SJSA1 (cell line): ENCODE measurements around the gene KAZN. TPM values are rescaled to one million over a fixed set of nuclear protein-coding genes. Genes with fewer than 3 reads are reported as not detected.

Source experiments
- DNase-seq, 2 experiments: peaks; one replicate each; pipeline ENCODE4 v3.0.0-alpha.2; 2015 to 2020; ENCODE audit warnings: low spot score in 2 of 2, low read depth in 1 of 2
- H3K27ac ChIP-seq: fragments of 250-450 bp; sonication (Bioruptor Pico); 2 replicates; pipeline ENCODE4 v1.5.1; 2020; ENCODE audit warnings: mild to moderate bottlenecking, moderate library complexity
- H3K27me3 ChIP-seq: fragments of 250-450 bp; sonication (Bioruptor Pico); replicated peaks from 2 replicates; pipeline ENCODE4 v1.5.1; 2020; ENCODE audit warnings: mild to moderate bottlenecking, moderate library complexity
- H3K36me3 ChIP-seq: fragments of 250-450 bp; sonication (Bioruptor Pico); 2 replicates; pipeline ENCODE4 v1.5.1; 2020; ENCODE audit warnings: mild to moderate bottlenecking
- H3K4me1 ChIP-seq: fragments of 250-450 bp; sonication (Bioruptor Pico); replicated peaks from 2 replicates; pipeline ENCODE4 v1.6.1; 2021; ENCODE audit warnings: mild to moderate bottlenecking
- H3K4me3 ChIP-seq: fragments of 250-450 bp; sonication (Bioruptor Pico); 2 replicates; pipeline ENCODE4 v1.5.1; 2020; ENCODE audit warnings: mild to moderate bottlenecking
- H3K9me3 ChIP-seq: fragments of 250-450 bp; sonication (Bioruptor Pico); replicated peaks from 2 replicates; pipeline ENCODE4 v1.5.1; 2020; ENCODE audit warnings: mild to moderate bottlenecking
- total RNA-seq: library from RNA; depleted of rRNA; stranded (reverse); fragments of >200 nt; shearing (Covaris generic); gene quantifications from 2 replicates; pipeline ENCODE4 v1.2.3, GENCODE V29; 2014

KAZN gene
- total RNA-seq, 1 experiment from 2014 or later: 4.2 TPM

- Histone ChIP-seq H3K27ac (no peak overlapping the region), H3K36me3 (no peaks in the 10 kb centered on the region), H3K4me1 (no peaks in the 10 kb centered on the region; the same call in 1 of the 2 replicates), H3K4me3 (no peak overlapping the region), H3K27me3 (no peaks in the 10 kb centered on the region), H3K9me3 (no peaks in the 10 kb centered on the region)
- no peak for DNase-seq
These were observed 422.7 kb downstream of the KAZN start for GRCh38 chr1:15020943-15021745.

DNA sequence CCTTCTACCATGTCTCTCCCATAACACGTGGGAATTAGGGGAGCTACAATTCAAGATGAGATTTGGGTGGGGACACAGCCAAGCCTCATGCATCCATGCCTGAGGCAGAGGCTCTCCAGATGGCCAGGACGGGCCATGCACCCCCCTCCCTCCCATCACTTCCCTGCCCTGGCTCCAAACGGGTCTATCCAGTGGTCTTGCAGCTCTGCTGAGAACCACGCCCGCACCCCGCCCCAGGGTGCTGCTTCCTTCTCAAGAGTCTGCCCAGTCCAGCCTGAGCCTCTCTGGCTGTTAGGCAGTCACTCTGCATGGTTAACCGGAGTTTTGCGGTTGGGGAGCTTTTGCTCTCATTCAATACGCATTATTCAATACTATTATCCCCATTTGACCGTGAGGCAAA, 423.6 kb downstream of the KAZN start:
- Histone ChIP-seq H3K27ac (no peak overlapping the region), H3K36me3 (no peaks in the 10 kb centered on the region), H3K4me1 (no peaks in the 10 kb centered on the region; the same call in 1 of the 2 replicates), H3K9me3 (no peaks in the 10 kb centered on the region), H3K4me3 (no peak overlapping the region), H3K27me3 (no peaks in the 10 kb centered on the region)
- DNase-seq: no peak

- Histone ChIP-seq H3K27ac (no peak overlapping the region), H3K36me3 (no peaks in the 10 kb centered on the region), H3K4me1 (no peaks in the 10 kb centered on the region; the same call in 1 of the 2 replicates), H3K9me3 (no peaks in the 10 kb centered on the region), H3K27me3 (no peaks in the 10 kb centered on the region), H3K4me3 (no peak overlapping the region)
- no peak for DNase-seq
These were observed 424.7 kb downstream of the KAZN start for GRCh38 chr1:15023205-15023604.

- Histone ChIP-seq H3K27ac (no peak overlapping the region), H3K9me3 (no peaks in the 10 kb centered on the region), H3K4me1 (no peaks in the 10 kb centered on the region; the same call in 1 of the 2 replicates), H3K4me3 (no peak overlapping the region), H3K27me3 (no peaks in the 10 kb centered on the region), H3K36me3 (no peaks in the 10 kb centered on the region)
- no peak for DNase-seq
These were observed 425.5 kb downstream of the KAZN start for GRCh38 chr1:15023976-15024375.

DNA sequence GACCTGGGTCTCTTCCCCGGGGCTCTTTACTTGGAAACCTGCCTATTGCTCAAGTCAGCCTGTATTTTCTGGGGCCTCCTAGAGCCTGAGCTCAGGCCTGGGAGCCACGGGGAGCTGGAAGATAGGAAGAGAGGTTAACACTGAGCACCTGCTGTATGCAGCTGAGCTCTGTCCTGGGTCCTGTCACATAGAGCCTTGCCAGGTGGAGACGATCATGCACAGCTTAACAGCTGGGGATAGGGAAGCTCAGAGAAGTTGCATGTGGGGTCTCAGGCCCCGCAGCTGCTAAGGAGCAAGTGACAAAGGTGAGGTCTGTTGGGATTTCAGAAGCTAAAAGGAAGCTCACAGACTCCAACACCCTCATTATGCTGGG, 427.6 kb downstream of the KAZN start:
- H3K4me3 ChIP-seq: no peak overlapping the region
- no peaks in the 10 kb centered on the region for H3K36me3 ChIP-seq
- no peaks in the 10 kb centered on the region for H3K27me3 ChIP-seq
- no peak for DNase-seq
- H3K4me1 ChIP-seq: no peaks in the 10 kb centered on the region; the same call in 1 of the 2 replicates
- no peak overlapping the region for H3K27ac ChIP-seq
- H3K9me3 ChIP-seq: no peaks in the 10 kb centered on the region

GRCh38 chr1:15027515-15027986, 429.1 kb downstream of the KAZN start:
- peak; percentile 68 to 69 for DNase-seq
- no peak overlapping the region for H3K4me3 ChIP-seq
- H3K9me3 ChIP-seq: no peaks in the 10 kb centered on the region
- peaks cover 7% of the 10 kb centered on the region for H3K4me1 ChIP-seq
- no peaks in the 10 kb centered on the region for H3K36me3 ChIP-seq
- H3K27ac ChIP-seq: no peak overlapping the region
- no peaks in the 10 kb centered on the region for H3K27me3 ChIP-seq

DNA sequence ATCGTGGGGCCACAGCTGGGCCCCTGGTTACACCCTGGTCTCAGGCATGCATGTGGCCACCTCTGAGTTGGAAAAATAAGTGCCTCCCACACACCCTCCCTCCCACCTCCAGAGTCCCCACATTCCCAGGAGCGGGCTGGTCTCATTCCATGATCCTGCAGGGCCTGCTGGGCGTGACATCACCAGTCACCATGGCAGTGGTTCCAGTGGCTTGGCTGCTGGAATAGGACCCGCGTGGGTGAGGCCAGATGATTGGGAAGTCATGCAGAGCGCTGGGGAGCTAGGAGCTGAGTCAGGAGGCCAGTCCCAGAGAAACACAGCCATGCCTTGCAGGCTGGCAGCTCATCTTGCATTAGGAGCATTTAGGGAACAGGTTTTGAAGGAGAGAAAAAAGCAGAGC, 429.6 kb downstream of the KAZN start:
- no peak overlapping the region for H3K4me3 ChIP-seq
- DNase-seq: no peak
- H3K27me3 ChIP-seq: no peaks in the 10 kb centered on the region
- H3K27ac ChIP-seq: no peak overlapping the region
- H3K36me3 ChIP-seq: no peaks in the 10 kb centered on the region
- H3K4me1 ChIP-seq: peaks cover 10% of the 10 kb centered on the region
- H3K9me3 ChIP-seq: no peaks in the 10 kb centered on the region

DNA sequence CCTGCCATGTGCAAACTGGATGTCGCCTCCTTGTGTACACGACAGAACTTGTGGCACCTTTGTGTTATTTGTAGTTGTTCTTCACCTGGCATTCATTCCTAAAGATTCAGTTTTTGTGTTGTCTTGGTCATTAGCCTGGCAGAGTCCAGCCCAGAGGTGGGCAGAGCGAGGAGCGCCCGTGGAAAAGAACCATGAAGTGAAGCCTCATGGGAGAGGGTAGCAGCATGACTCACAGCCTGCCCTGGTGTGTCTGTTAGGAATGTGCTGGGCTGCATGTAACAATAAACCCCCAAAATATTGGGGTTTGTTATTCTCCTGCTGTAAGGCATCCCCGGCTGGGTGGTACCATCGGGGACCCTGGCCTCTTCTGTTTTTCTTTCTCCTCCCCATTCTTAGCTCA, 430.1 kb downstream of the KAZN start:
- no peaks in the 10 kb centered on the region for H3K9me3 ChIP-seq
- H3K4me1 ChIP-seq: peaks cover 15% of the 10 kb centered on the region
- no peak overlapping the region for H3K4me3 ChIP-seq
- no peaks in the 10 kb centered on the region for H3K27me3 ChIP-seq
- DNase-seq: no peak
- no peak overlapping the region for H3K27ac ChIP-seq
- no peaks in the 10 kb centered on the region for H3K36me3 ChIP-seq

- DNase-seq: no peak
- Histone ChIP-seq H3K27ac (no peak overlapping the region), H3K4me3 (no peak overlapping the region), H3K4me1 (peaks cover 17% of the 10 kb centered on the region), H3K36me3 (no peaks in the 10 kb centered on the region), H3K9me3 (no peaks in the 10 kb centered on the region), H3K27me3 (no peaks in the 10 kb centered on the region)
These were observed 430.6 kb downstream of the KAZN start for GRCh38 chr1:15029036-15029435.

DNA sequence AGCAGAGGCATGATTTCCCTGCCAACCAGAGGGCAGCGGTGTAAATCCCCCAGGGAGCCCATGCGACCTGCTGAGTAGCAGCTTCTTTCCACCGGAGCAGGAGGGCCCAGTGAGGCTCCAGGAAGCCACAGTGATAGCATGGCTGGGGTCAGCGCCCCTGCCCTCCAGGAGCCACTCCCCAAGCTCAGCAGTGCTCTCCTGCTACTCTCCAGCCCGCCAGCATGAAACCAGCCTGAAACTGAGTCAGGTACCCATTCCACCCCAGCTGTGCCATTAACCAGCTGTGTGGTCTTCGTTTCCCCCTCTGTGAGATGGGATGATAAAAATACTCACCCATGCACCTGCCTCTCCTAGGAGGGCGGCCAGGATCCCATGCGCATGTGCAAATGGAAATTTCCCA, 431.3 kb downstream of the KAZN start:
- peaks cover 17% of the 10 kb centered on the region for H3K4me1 ChIP-seq
- H3K4me3 ChIP-seq: no peak overlapping the region
- no peaks in the 10 kb centered on the region for H3K9me3 ChIP-seq
- no peak for DNase-seq
- no peak overlapping the region for H3K27ac ChIP-seq
- H3K27me3 ChIP-seq: no peaks in the 10 kb centered on the region
- H3K36me3 ChIP-seq: no peaks in the 10 kb centered on the region

GRCh38 chr1:15031251-15031933, 432.9 kb downstream of the KAZN start:
- H3K27ac ChIP-seq: no peak overlapping the region
- no peaks in the 10 kb centered on the region for H3K9me3 ChIP-seq
- H3K4me1 ChIP-seq: peaks cover 17% of the 10 kb centered on the region
- 0 out of 2 replicates have a peak, but pooled peaks cover 3% of the 10 kb centered on the region for H3K36me3 ChIP-seq
- no peak overlapping the region for H3K4me3 ChIP-seq
- DNase-seq: peak in 1 of 2 experiments; percentile 25
- H3K27me3 ChIP-seq: no peaks in the 10 kb centered on the region

GRCh38 chr1:15033264-15033663, 434.8 kb downstream of the KAZN start:
- Histone ChIP-seq H3K27ac (no peak overlapping the region), H3K36me3 (peaks cover 4% of the 10 kb centered on the region; the same call in 1 of the 2 replicates), H3K9me3 (no peaks in the 10 kb centered on the region), H3K4me3 (no peak overlapping the region), H3K27me3 (no peaks in the 10 kb centered on the region), H3K4me1 (peaks cover 17% of the 10 kb centered on the region)
- DNase-seq: peak in 1 of 2 experiments; percentile 39

GRCh38 chr1:15034656-15035055, 436.2 kb downstream of the KAZN start:
- Histone ChIP-seq H3K4me1 (peaks cover 17% of the 10 kb centered on the region), H3K4me3 (no peak overlapping the region), H3K9me3 (no peaks in the 10 kb centered on the region), H3K27ac (no peak overlapping the region), H3K27me3 (no peaks in the 10 kb centered on the region), H3K36me3 (peaks cover 5% of the 10 kb centered on the region; the same call in 1 of the 2 replicates)
- DNase-seq: no peak

GRCh38 chr1:15035236-15035635, 436.8 kb downstream of the KAZN start:
- no peak overlapping the region for H3K27ac ChIP-seq
- H3K27me3 ChIP-seq: no peaks in the 10 kb centered on the region
- H3K4me3 ChIP-seq: no peak overlapping the region
- DNase-seq: no peak
- H3K4me1 ChIP-seq: peaks cover 17% of the 10 kb centered on the region
- no peaks in the 10 kb centered on the region for H3K9me3 ChIP-seq
- peaks cover 5% of the 10 kb centered on the region; the same call in 1 of the 2 replicates for H3K36me3 ChIP-seq
